HCT116 (cell line): ENCODE data around the gene MTHFD1L. TPM values are rescaled to one million over a fixed set of nuclear protein-coding genes. Genes with fewer than 3 reads are reported as not detected.

Experiments
- ATAC-seq: fragments of 200-7000 bp; cut with Tn5 transposase; 2 replicates; pipeline ENCODE4 v1.9.1; 2020; ENCODE audit warnings: mild to moderate bottlenecking, moderate library complexity
- BruUV-seq: library from RNA; stranded (reverse); fragments of 400-500 nt; replicated peaks from 2 replicates; lab custom pipeline; 2021; lab: Mats Ljungman, UMichigan
- CTCF ChIA-PET: fragments of 300-600 bp; sonication (Branson Sonifier 250); formaldehyde crosslinking; loops from one replicate; lab custom pipeline; 2021; ENCODE audit warnings: antibody characterized with exemption; lab: Charles Lee
- POLR2A ChIA-PET: fragments of 300-600, 350-600 bp; sonication (Branson Sonifier 250); formaldehyde crosslinking; loops from one replicate; lab custom pipeline; 2021; ENCODE audit warnings: antibody characterized with exemption; lab: Charles Lee
- RAD21 ChIA-PET, 2 experiments: fragments of 300-600 bp; sonication (Branson Sonifier 250); formaldehyde crosslinking; loops; one replicate each; lab custom pipeline; 2023; ENCODE audit warnings: low total read pairs in 2 of 2; ENCODE audit not compliant: uncharacterized antibody in 2 of 2, unreplicated experiment in 2 of 2, low non-redundant PET in 1 of 2; lab: Charles Lee
- DNase-seq: peaks from one replicate; pipeline ENCODE4 v3.0.0-alpha.2; 2010; ENCODE audit warnings: low read depth, low spot score
- H2AFZ ChIP-seq: fragments of 200-600 bp; shearing (Covaris generic), sonication (generic); 2 replicates; pipeline ENCODE4 v1.6.1; 2017; ENCODE audit warnings: low read depth, mixed run types, mixed read lengths, antibody characterized with exemption, low read length; ENCODE audit not compliant: poor library complexity, severe bottlenecking
- H3K27ac ChIP-seq: 2 replicates; pipeline ENCODE4 v1.5.1; 2012; ENCODE audit warnings: low read depth, low read length
- H3K27me3 ChIP-seq: fragments of 200-600 bp; sonication (generic); 2 replicates; pipeline ENCODE4 v1.6.1; 2016; ENCODE audit warnings: mixed run types, low read length, mixed read lengths; ENCODE audit not compliant: insufficient read depth
- H3K36me3 ChIP-seq, 2 experiments: fragments of 200-500 bp in 1 of 2; fragments of 200-600 bp in 1 of 2; sonication (Bioruptor generic) in 1 of 2; sonication (generic) in 1 of 2; 2 replicates each; pipeline versions ENCODE4 v1.5.1 to v1.6.1; 2014 to 2016; ENCODE audit warnings: low read length in 2 of 2, inconsistent platforms in 1 of 2, mixed read lengths in 1 of 2, mixed run types in 1 of 2; ENCODE audit not compliant: insufficient read depth in 2 of 2, control insufficient read depth in 1 of 2
- H3K4me1 ChIP-seq, 2 experiments: fragments of 200-600 bp in 1 of 2; sonication (generic) in 1 of 2; 2 replicates each; pipeline versions ENCODE4 v1.5.1 to v1.6.1; 2012 to 2017; ENCODE audit warnings: low read length in 2 of 2, inconsistent platforms in 1 of 2, mild to moderate bottlenecking in 1 of 2, mixed read lengths in 1 of 2, mixed run types in 1 of 2, moderate library complexity in 1 of 2; ENCODE audit not compliant: insufficient read depth in 2 of 2, control insufficient read depth in 1 of 2
- H3K4me2 ChIP-seq: fragments of 200-600 bp; sonication (generic); 2 replicates; pipeline ENCODE4 v1.6.1; 2017; ENCODE audit warnings: mixed run types, low read length, mixed read lengths
- H3K4me3 ChIP-seq, 2 experiments: fragments of 200-600 bp in 1 of 2; sonication (generic) in 1 of 2; replicated peaks in 1 of 2; 2 replicates each; pipeline ENCODE4 v1.5.1; 2011 to 2016; ENCODE audit warnings: low read length in 2 of 2, control low read depth in 1 of 2, low read depth in 1 of 2, mild to moderate bottlenecking in 1 of 2, mixed read lengths in 1 of 2, mixed run types in 1 of 2
- H3K79me2 ChIP-seq: fragments of 200-600 bp; sonication (generic); 2 replicates; pipeline ENCODE4 v1.6.1; 2017; ENCODE audit warnings: mild to moderate bottlenecking, mixed run types, low read length, moderate library complexity, mixed read lengths; ENCODE audit not compliant: insufficient read depth
- H3K9ac ChIP-seq: fragments of 200-600 bp; sonication (generic); 2 replicates; pipeline ENCODE4 v1.6.1; 2016; ENCODE audit warnings: low read length, mixed read lengths
- H3K9me2 ChIP-seq: fragments of 200-600 bp; sonication (generic), shearing (Covaris generic); 2 replicates; pipeline ENCODE4 v1.6.1; 2017; ENCODE audit warnings: mixed run types, mild to moderate bottlenecking, moderate library complexity; ENCODE audit not compliant: insufficient read depth
- H3K9me3 ChIP-seq, 2 experiments: fragments of 200-500 bp in 1 of 2; fragments of 200-600 bp in 1 of 2; sonication (Bioruptor generic) in 1 of 2; sonication (generic) in 1 of 2; 2 replicates each; pipeline ENCODE4 v1.6.1; 2014 to 2017; ENCODE audit warnings: low read length in 2 of 2, mixed read lengths in 2 of 2, inconsistent platforms in 1 of 2, low read depth in 1 of 2, mild to moderate bottlenecking in 1 of 2, mixed run types in 1 of 2, moderate library complexity in 1 of 2; ENCODE audit not compliant: control insufficient read depth in 1 of 2, insufficient read depth in 1 of 2
- H4K20me1 ChIP-seq: fragments of 200-600 bp; sonication (generic), shearing (Covaris generic); 2 replicates; pipeline ENCODE4 v1.6.1; 2017; ENCODE audit warnings: mixed run types, mild to moderate bottlenecking, moderate library complexity; ENCODE audit not compliant: insufficient read depth
- CEBPB ChIP-seq: IDR thresholded peaks from 2 replicates; pipeline ENCODE4 v1.6.1; 2012; ENCODE audit warnings: low read depth
- CTCF ChIP-seq, 3 experiments: fragments of 200-600 bp in 1 of 3; sonication (generic) in 1 of 3; IDR thresholded peaks in 2 of 3; conservative IDR thresholded peaks in 1 of 3; 2 replicates each; pipeline ENCODE4 v1.5.1; 2012 to 2017; ENCODE audit warnings: low read depth in 2 of 3, low read length in 2 of 3, antibody characterized with exemption in 1 of 3, borderline replicate concordance in 1 of 3, control low read depth in 1 of 3, mild to moderate bottlenecking in 1 of 3, mixed read lengths in 1 of 3, mixed run types in 1 of 3, moderate library complexity in 1 of 3; ENCODE audit not compliant: insufficient read depth in 1 of 3
- EGR1 ChIP-seq: IDR thresholded peaks from 2 replicates; pipeline ENCODE4 v1.6.1; 2012; ENCODE audit warnings: low read depth
- ELF1 ChIP-seq: IDR thresholded peaks from 2 replicates; pipeline ENCODE4 v1.6.1; 2012; ENCODE audit warnings: low read depth, borderline replicate concordance
- EZH2phosphoT487 ChIP-seq: fragments of 200-600 bp; IDR thresholded peaks from 2 replicates; pipeline ENCODE4 v1.6.1; 2018; ENCODE audit warnings: antibody characterized with exemption, borderline replicate concordance
- MAX ChIP-seq: IDR thresholded peaks from 2 replicates; pipeline ENCODE4 v1.6.1; 2012
- POLR2A ChIP-seq: IDR thresholded peaks from 2 replicates; pipeline ENCODE4 v1.7.0; 2011; ENCODE audit warnings: borderline replicate concordance; ENCODE audit not compliant: insufficient read depth, insufficient read length; ENCODE audit errors: extremely low read depth
- POLR2AphosphoS5 ChIP-seq: IDR thresholded peaks from 2 replicates; pipeline ENCODE4 v1.6.1; 2011; ENCODE audit warnings: mild to moderate bottlenecking, low read depth, low read length, moderate library complexity
- RAD21 ChIP-seq: IDR thresholded peaks from 2 replicates; pipeline ENCODE4 v1.6.1; 2012; ENCODE audit warnings: low read depth, mild to moderate bottlenecking
- REST ChIP-seq: IDR thresholded peaks from 2 replicates; pipeline ENCODE4 v1.6.1; 2012; ENCODE audit warnings: low read depth
- SIN3A ChIP-seq: IDR thresholded peaks from 2 replicates; pipeline ENCODE4 v1.6.1; 2012; ENCODE audit warnings: low read depth
- SP1 ChIP-seq: IDR thresholded peaks from 2 replicates; pipeline ENCODE4 v1.6.1; 2012; ENCODE audit warnings: low read depth
- TCF7L2 ChIP-seq: IDR thresholded peaks from 2 replicates; pipeline ENCODE4 v1.7.0; 2011; ENCODE audit warnings: borderline replicate concordance, inconsistent platforms; ENCODE audit not compliant: insufficient read depth, insufficient read length; ENCODE audit errors: extremely low read depth
- YY1 ChIP-seq: IDR thresholded peaks from 2 replicates; pipeline ENCODE4 v1.6.1; 2011; ENCODE audit warnings: low read length, low read depth, moderate library complexity, mild to moderate bottlenecking; ENCODE audit not compliant: insufficient replicate concordance; ENCODE audit errors: extremely low read depth
- ZNF274 ChIP-seq: fragments of 200-500 bp; sonication (Bioruptor generic); IDR thresholded peaks from 2 replicates; pipeline ENCODE4 v1.6.1; 2014; ENCODE audit warnings: mild to moderate bottlenecking, low read depth, low read length, inconsistent platforms
- intact Hi-C: fragments of 100-400 bp; cut with micrococcal nuclease; formaldehyde crosslinking; loops from 2 replicates; pipeline ENCODE4 v1.10.0; 2022
- total RNA-seq: library from RNA; stranded (reverse); gene quantifications from one replicate; pipeline ENCODE4 v1.2.1, GENCODE V29; 2021; ENCODE audit not compliant: unreplicated experiment

The MTHFD1L gene
- total RNA-seq, 1 experiment from 2014 or later, result 127 TPM

- peaks cover 0 to 6% of the 10 kb centered on the region in 2 experiments; a peak in 2 of 4 replicates for H3K4me1 ChIP-seq
- peaks cover 3% of the 10 kb centered on the region for H3K79me2 ChIP-seq
- H3K9ac ChIP-seq, result no peak overlapping the region
- H3K27ac ChIP-seq, result no peak overlapping the region
- ChIA-PET POLR2A (no interaction called here), RAD21 (no interaction called here), CTCF (no interaction called here)
- no peak for DNase-seq
- no peaks in the 10 kb centered on the region for H3K27me3 ChIP-seq
- no peaks in the 10 kb centered on the region for H3K9me2 ChIP-seq
- H4K20me1 ChIP-seq, result no peaks in the 10 kb centered on the region
- no TSS peak for BruUV-seq
- H2AFZ ChIP-seq, result no peak overlapping the region
- H3K9me3 ChIP-seq, result no peaks in the 10 kb centered on the region
- H3K4me2 ChIP-seq, result no peak overlapping the region
- peaks cover 8 to 26% of the 10 kb centered on the region in 2 experiments; a peak in 3 of 4 replicates for H3K36me3 ChIP-seq
- intact Hi-C loops, result no loop called here
- ATAC-seq, result no peak
- TF ChIP-seq REST (no peak), POLR2AphosphoS5 (no peak), EZH2phosphoT487 (no peak), YY1 (no peak), CTCF (IDR thresholded peaks at IDR 0.05 in 2 of 3, conservative IDR thresholded peaks at IDR 0.05 in 1 of 3; ENCODE audit: borderline replicate concordance in 1 of 3, insufficient read depth in 1 of 3, low read depth in 2 of 3, low read length in 2 of 3) (no peak), RAD21 (no peak), POLR2A (no peak), MAX (no peak), CEBPB (no peak), SIN3A (no peak), TCF7L2 (no peak), ZNF274 (no peak), EGR1 (no peak), ELF1 (no peak), SP1 (no peak)
- no peak overlapping the region for H3K4me3 ChIP-seq
Observed at GRCh38 chr6:150925590-150925928, 60.1 kb downstream of the MTHFD1L start.
